DMS 273 (cell line): ENCODE measurements around the gene AHSG.
A peak's percentile ranks its signal among the peaks of the same experiment; 100 is the strongest.

Experiments
- DNase-seq: peaks from one replicate; lab custom pipeline; 2025; ENCODE audit not compliant: unreplicated experiment; lab: John Stamatoyannopoulos, UW

The AHSG gene

DNA sequence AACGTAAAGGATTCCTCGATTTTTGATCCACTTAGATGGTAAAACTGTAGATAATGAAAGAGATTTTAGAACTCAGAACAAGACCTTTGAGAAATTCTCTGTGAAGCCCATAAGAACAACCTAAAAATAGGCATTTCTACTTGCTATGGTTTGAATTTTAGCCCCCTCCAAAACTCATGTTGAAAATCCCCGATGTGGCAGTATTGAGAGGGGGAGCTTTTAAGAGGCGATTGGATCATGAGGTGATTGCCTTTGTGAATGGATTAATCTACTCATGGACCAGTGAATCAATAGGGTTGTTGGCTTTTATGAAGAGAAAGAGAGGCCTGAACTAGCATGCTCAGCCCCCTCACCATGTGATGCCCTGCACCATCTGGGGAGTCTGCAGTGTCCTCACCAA, 20.2 kb upstream of the AHSG start:
- no peak for DNase-seq

DNA sequence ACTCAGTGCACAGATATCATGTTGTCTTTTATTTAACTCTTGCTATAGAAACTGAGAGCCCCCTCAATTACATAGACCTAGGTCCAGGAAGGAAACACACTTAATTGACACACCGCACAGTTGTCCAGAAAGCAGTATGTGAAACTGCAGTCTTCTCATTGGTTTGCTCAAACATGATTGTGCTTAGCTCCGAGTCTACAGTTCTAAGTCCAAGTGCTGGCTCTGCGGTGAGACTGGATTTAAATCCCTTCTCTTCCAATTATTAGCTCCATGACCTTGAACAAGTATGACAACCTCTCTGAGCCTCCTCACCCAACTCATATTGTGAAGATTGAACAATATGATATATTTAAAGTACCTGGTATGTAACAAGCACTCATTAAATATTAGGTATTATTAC, 19.0 kb upstream of the AHSG start:
- DNase-seq: no peak

DNA sequence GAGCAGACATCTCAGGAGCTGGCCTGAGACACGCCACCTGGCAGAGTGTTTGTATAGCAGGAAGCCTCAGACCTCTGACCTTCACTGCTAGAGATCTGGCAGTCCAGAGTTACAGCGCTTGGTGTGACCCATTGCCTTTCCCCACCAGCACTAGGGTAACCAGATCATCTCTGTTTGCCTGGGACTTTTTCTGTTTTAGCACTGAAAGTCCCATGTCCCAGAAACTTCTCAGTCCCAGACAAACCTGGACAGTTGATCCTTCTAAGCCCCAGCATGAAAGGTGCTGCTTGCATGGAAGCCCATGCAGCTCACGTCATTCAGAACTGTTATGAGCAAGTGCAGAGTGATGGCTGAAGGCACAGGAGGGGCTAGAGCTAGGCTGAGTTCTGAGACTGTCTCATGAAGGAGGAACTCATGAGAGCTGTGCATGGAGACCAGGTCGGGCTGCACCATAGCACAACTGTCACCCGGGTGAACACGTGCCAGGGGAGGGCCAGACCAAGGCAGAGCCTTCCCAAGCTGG, 18.2 kb upstream of the AHSG start:
- DNase-seq: peak; percentile 16

DNA sequence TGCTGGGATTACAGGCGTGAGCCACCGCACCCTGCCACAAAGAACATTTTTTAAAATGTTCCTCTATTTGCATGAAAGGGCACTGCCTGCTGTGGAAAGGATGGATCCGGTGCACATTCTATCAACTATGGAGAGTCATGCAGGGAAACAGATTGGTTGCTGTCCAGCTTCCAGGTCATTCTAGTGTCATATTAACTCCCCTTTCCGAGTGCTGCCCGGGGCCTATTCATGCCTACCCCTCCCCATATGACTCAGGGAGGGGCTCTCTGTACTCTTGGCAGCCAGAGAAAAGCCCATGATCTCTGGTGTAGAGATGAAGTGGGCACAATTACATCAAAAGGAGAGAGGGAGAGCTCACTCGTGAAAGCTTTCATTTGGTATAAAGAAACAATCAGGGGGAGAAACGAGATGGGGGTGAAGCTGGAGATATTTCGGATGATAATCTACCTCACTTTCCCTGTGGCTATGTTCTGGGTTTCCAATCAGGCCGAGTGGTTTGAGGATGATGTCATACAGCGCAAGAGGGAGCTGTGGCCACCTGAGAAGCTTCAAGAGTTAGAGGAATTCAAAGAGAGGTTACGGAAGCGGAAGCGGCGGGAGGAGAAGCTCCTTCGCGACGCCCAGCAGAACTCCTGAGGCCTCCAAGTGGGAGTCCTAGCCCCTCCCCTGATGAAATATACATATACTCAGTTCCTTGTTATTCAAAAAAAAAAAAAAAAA, 16.1 kb upstream of the AHSG start:
- DNase-seq: no peak

DNA sequence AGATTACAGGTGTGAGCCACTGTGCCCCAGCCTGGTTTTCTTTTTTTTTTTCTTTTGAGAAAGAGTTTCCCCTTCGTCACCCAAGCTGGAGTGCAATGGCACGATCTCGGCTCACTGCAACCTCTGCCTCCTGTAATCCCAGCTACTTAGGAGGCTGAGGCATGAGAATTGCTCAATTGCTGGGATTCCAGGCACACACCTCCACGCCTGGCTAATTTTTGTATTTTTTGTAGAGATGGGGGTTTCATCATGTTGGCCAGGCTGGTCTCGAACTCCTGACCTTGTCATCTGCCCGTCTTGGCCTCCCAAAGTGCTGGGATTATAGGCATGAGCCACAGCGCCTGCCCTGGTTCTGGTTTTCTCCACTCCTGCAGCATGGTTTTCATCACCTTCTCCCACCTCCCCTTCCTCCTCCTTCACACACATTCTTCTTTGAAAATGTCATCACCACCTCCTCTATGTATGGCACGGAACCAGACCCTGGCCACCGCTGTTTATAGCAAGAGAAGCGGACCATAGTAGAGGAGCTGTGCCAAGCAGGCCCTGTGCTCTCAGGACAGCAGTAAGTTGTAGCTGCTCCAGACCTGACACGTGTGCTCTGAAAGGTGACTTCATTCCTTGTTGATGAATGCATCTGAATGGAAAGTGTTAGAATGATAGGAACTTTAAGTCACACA, 14.6 kb upstream of the AHSG start:
- DNase-seq: no peak

DNA sequence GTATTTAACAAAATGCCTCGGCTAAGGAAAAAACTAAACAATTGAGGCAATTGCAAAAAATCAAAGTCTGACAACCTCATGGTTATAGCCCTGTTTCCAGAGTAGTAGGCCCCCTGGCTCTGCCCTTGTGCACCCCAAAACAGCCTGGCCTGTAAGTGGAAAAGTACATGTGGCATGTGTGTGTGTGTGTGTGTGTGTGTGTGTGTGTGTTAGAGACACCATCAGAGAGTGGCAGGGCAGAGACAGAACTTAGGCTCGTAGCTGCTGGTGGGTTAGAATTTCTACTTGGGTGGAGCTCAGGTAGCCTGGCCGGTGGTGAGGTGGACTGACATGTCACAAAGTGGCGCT, 14.1 kb upstream of the AHSG start:
- no peak for DNase-seq

DNA sequence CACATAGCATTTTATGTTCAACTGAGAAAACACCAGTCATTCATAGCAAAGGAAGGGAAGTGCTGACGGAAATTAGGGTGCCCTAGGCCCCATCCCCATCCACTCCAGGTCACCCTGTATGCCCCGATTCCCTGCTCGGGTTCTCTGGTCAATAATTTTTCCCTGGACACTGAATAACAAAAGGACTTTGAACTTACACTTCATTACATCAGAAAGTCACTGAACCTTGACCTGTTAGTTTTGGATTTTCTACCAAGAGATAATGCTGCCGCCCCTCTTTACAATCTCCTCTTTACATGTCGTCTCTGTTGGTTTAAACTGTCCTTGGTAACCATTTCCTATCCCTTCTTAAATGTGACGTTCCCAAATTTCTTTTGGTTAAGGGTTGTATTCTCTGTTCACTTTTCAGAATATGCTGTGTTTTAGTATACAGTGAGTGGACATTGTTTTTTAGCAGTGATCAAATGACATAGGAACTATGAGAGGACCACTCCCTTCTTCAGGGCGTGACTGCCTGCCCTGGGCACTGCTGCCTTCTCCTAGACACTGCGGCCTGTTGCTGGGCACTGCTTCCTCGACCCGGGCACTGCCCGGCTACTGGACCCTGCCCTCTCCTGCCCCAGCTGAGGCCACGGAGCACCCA, 13.6 kb upstream of the AHSG start:
- DNase-seq: no peak

DNA sequence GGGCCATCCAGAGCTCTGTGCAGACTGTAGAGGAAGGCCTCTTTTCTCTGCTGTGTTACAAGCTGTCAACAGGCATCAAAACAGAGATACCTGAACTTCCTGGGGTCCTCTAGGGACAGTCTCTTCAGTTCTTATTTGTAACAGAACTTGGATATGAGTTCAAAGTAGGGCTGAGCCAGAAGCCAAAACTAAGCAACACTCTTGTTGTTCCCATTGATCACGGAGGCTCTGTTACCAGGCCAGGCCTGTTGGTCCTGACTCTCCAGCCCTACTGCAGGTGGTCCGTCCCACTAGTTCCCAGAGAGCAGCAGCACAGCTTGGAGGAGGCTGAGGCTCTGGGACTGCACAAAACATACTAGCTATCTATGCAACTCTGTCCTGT, 13.1 kb upstream of the AHSG start:
- DNase-seq: no peak

DNA sequence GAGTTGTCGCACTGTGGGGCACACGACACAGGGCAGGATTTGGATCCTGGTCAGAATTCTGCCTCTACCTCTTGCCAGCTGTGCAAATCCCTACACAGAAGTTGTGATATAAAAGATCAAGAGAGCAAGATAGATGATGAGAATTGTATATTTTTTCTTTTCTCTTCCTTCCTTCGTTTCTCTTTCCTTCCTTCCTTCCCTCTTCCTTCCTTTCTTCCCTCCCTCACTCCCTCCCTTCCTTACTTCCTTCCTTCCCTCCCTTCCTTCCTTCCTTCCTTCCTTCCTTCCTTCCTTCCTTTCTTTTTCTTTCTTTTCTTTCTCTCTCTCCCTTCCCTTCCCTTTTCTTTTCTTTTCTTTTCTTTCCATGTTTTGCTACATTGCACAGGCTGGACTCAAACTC, 12.0 kb upstream of the AHSG start:
- no peak for DNase-seq

DNA sequence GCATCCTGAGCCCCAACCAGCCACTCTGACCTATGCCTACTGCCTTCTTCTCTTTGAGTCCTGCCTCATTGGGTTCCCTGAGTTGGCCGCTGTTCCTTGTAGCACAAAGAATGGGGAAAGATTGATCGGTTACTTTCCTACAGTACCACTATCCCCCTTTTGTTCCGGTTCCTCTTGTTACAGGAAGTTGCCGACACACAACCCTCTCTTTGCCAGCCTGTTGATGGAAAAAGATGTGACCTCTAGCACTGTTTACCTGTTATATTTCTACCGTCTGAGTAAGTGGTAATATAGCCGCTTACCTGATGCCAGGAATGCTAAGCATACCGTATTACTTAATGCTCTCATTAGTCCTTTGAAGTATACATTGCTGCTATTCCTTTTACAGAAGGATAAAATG, 9.7 kb upstream of the AHSG start:
- DNase-seq: no peak

DNA sequence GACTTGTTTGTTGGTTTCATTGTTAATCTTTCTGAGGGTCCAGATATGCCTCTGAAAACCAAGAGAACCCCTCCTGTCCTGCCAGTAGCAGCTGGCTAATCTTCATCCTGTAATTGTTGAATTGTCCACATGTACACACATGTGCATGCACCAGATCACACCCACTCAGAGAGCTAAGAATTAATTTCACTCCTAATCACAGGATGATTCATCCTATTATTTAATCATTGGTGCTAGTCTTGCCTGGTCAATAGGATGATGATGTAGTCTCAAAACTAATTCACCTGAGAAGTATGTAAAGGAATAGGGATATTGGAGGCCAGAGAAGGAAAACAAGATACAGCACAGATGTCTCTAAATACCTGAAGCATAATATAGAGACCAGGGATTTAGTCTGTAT, 7.8 kb upstream of the AHSG start:
- DNase-seq: no peak

DNA sequence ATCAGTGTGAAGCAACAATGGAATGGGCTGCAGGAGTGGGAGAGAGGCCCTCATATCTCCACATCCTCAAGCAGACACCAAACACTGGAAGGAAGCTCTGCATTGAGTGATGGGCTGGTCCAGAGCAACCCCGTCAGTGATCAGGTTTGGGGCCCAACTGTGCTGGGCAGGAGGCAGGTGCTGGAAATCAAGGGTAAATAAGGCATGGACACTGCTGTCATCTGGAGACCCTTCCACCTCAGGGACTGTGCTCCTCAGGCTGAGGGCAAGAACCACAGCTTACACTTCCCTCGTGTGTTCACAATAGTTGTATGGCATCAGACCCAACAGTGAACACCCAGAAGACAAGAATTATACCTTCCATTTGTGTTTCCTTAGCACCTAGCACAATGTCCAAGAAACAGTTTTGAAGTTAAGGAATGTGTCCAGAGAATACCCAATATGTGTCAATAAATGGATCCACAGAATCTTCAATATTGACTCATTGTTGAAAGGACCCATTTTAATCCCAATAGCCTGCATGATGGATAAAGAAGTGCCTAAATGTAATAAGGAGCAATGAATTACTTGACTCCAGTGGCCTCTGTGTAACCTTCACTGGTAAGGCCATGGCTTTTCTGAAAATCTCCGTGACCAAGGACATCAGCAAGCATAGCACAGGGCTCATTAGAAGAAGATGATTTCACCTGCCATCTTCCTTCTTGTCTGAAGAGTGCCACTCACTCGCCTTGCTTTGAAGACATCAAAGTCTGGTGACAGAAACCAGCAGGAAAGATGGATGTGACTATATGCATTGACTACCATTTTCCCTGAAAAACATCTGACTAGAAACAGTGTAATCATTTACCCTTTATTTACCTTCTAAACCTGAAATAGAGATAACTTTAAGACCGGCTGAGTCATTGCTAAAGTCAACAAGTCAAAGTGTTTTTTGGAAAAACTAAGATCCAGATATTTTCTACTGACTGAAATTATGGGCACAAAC, 7.0 kb upstream of the AHSG start:
- no peak for DNase-seq

DNA sequence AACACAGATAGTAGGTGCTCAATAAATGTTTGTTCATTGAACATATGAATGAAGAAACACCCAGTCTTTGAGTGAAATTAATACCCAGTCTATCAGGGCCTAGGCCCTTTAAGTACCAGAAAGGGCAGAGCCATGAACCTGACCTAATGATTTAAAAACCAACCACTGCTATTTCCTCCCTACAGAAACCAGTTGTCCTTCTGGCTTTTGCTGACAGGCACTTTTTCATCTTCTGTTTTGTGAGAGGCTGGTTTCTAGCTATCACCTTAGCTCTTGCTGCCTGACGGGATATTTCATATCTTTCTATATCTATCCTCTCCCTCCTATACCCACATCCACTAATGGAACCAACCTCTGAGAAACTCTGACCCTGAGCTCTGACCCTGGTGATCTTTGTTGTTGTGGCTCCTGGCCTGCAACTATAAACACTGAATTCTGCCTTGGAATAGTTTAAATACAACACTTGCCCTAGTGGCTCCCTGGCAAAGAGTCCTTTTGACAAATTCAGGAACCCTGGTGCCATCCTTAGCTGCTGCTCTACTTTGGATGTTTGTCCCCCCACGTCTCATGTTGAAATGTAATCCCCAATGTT, 4.1 kb upstream of the AHSG start:
- DNase-seq: no peak

DNA sequence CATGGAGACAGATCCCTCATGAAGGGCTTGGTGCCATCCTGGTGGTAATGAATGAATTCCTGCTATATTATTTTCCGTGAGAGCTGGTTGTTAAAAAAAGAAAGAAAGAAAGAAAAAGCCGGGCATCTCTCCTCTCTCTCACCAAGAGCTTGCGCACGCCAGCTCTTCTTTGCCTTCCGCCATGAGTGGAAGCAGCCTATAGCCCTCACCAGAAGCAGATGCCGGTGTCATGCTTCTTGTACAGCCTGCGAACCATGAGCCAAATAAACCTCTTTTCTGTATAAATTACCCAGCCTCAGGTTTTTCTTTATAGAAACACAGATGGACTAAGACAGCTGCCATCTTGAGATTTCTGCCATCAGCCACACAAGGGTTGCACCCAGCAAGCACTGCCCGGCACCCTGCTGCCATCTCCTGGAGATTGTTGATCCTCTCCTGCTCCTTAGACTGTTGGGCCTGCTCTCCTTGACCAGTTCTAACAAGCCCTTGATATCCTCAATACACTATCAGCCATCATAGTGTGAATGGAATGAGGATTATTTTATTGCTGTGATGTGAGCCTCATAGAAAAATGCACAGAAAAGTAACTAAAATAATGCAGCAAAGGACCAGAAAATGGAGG, 3.5 kb upstream of the AHSG start:
- peak; percentile 30 for DNase-seq

DNA sequence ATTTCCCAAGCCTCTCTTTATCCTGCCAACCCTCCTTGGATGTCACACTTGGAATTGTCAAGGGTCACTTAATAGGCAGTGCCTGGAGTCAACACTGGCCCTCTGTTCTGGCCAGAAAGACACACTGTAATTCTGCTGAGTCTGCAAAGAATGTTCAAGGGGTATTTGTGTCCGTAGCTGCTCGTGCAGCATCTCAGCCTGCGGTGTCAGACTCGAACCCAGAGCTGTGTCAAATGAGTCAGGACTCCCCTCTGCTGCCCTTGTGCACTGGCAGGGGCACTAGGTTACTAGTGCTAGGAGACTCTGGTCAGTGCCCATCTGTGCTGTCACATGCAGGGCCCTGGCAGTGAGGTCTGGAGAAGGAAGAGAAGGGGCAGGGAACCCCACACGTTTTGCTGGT, 795 bp upstream of the AHSG start:
- no peak for DNase-seq

DNA sequence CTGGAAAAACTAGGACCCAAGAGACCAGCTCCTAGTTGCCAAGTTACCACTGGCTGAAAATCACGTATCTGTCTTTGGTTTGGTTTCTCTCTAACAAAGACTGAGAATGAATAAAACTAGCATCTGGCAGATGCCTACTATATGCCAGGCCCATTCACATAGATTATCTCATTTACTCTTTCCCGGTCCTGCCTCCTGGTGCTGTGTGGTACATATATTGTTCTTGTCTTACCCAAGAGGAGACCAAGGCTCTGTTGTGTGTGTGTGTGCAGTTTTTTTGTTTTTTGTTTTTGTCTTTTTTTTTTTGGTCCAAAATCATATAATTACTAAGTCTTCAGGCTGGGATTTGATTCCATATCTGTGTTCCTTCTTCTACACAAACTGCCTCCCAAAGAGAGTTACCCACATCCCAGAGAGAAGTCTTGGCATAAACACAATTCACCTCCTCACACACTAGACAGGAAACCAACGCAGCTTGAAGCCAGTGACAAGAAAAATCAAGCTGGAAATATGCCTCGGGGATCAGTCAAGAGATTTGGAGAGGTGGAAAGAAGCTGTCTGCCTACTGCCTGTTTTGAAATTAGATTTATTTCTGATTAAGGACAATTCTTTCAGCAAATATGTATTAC, 891 bp downstream of the AHSG start:
- DNase-seq: peak; percentile 25

DNA sequence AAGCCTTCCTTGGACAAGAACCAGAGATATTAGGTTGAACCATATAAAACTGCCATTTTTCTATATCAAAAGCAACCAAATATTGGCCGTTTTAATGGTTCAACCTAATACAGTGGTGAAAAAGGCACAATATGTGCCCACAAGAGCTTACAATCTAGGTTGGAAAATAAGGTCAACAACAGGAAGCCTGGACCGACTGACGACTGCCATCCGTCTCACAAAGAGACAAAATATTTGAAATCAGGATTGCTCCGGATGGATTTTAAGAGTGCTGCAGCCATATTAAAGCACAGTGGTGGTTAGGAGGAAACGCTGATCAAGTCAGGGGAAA, 1.4 kb downstream of the AHSG start:
- DNase-seq: no peak

DNA sequence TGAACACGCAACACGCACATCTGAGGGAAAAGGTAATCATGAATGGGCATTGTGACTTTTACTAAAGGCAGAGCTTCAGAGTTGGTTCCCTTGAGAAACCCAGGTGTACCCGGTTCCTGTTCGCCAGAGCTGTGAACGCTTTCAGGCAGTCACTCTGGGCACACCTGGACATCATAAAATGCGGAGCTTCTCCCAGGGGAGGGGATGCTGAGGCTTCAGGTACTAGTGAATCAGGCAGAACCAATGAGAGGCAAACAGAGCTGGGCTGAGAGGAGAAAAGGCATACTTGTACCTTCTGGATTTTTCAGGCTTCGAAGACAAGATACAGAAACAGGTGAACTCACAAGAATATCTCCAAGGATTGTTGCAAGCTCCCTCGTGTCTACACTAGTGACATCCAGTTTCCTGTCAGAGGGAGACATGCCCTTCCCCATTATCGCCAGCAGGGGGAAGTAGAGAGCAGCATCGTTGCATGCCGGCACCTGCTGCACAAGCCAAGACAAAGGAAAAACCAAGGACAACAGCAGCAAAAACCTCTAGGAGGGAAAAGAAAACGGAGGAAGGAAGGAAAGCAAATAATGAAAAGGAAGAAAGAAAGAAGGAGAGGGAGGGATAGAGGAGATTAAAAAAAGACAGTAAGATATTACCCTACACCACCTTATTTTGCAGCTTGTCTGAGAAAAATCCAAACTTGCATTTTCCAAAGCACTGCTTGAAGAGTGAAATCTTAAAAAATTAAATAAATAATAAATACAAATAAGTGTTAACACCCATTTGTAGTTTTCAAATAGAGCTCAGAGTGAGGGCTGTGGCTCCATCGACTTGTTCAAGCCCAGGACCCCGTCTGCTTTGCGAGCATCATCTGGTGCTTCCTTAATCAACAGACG, 2.0 kb downstream of the AHSG start:
- DNase-seq: peak; percentile 88

DNA sequence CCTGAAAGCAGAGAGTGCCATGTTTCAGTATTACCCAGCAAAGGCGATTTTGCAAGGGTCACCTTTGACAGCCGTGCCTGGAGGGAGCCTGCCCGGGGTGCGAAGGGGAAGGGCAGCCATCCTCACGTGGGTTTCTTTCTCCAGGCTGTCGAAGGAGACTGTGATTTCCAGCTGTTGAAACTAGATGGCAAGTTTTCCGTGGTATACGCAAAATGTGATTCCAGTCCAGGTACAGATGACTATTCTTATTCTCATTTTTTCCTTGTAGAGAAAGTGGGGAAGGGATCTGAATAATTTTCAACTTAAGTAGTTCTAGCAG, 3.4 kb downstream of the AHSG start:
- DNase-seq: no peak
